ENCODE data around the gene FBRSL1.

DNA sequence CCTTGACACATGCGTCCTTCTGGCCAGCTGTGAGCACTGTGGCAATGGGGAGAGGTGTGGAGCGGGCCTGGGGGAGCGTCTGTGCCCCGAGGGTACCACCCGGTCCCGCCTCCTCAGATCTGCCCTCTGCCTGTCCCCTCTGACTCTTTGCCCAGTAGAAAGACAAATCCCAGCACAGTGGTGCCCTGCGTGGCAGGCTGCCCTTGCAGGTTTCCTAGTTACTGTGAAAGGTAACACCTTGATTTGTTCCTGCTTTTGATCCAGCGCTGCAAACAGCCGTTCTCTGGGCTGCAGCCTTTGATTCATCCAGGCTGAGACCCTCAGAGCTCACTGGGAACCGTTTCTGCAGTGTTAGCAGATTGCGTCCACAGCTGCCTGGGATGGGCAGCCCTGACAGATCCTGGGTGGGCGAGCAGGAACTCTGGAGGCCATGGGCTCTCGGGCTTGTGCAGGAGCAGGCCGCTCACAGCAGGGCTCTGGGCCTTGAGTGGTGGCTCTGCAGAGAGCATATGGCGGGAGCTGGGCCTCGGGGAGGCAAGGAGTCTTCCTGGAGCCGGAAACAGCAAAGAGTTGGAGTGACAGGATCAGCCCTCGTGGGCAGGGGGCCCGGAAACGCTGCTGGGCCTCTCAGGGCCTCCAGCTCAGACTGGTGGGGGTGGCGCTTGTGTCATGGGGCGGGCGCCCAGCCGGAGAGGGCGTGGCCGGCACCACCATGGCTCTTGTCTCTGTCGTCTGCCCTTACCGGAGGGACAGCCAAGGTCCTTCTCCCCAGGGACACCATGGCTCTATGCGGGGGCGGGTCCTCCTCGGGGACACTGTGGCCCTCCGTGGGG, 16.6 kb downstream of the FBRSL1 start:
- no peak for TF ChIP-seq ZZZ3 (IDR thresholded peaks at IDR 0.05)
- TF ChIP-seq, protein P1, sequence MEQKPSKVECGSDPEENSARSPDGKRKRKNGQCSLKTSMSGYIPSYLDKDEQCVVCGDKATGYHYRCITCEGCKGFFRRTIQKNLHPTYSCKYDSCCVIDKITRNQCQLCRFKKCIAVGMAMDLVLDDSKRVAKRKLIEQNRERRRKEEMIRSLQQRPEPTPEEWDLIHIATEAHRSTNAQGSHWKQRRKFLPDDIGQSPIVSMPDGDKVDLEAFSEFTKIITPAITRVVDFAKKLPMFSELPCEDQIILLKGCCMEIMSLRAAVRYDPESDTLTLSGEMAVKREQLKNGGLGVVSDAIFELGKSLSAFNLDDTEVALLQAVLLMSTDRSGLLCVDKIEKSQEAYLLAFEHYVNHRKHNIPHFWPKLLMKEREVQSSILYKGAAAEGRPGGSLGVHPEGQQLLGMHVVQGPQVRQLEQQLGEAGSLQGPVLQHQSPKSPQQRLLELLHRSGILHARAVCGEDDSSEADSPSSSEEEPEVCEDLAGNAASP (IDR thresholded peaks at IDR 0.05) = no peak
- TF ChIP-seq, protein P2, sequence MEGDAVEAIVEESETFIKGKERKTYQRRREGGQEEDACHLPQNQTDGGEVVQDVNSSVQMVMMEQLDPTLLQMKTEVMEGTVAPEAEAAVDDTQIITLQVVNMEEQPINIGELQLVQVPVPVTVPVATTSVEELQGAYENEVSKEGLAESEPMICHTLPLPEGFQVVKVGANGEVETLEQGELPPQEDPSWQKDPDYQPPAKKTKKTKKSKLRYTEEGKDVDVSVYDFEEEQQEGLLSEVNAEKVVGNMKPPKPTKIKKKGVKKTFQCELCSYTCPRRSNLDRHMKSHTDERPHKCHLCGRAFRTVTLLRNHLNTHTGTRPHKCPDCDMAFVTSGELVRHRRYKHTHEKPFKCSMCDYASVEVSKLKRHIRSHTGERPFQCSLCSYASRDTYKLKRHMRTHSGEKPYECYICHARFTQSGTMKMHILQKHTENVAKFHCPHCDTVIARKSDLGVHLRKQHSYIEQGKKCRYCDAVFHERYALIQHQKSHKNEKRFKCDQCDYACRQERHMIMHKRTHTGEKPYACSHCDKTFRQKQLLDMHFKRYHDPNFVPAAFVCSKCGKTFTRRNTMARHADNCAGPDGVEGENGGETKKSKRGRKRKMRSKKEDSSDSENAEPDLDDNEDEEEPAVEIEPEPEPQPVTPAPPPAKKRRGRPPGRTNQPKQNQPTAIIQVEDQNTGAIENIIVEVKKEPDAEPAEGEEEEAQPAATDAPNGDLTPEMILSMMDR (IDR thresholded peaks at IDR 0.05 in 2 of 3, conservative IDR thresholded peaks at IDR 0.05 in 1 of 3; ENCODE audit: insufficient read depth in 2 of 3, low read depth in 1 of 3, low read length in 3 of 3) = no peak
- no peak for TF ChIP-seq CBX3 (IDR thresholded peaks at IDR 0.05; ENCODE audit: borderline replicate concordance in 1 of 2, low read length in 2 of 2)
- TF ChIP-seq MYC (IDR thresholded peaks at IDR 0.05; ENCODE audit: low read depth, low read length) = 0 out of 2 replicates have a peak, but pooled peaks have one; percentile 15
- TF ChIP-seq MYC (CRISPR knock-in tag; IDR thresholded peaks at IDR 0.05; ENCODE audit: borderline replicate concordance, low read depth) = no peak
- TF ChIP-seq CHD2 (IDR thresholded peaks at IDR 0.05; ENCODE audit: low read depth, low read length) = no peak
- TF ChIP-seq SRF (CRISPR knock-in tag; IDR thresholded peaks at IDR 0.05) = no peak
- no peak for TF ChIP-seq SP2 (IDR thresholded peaks at IDR 0.05; ENCODE audit: extremely low read depth, low read depth, low read length, poor library complexity, severe bottlenecking)
